Stimulated activated CD8-positive, alpha-beta memory T cell treated with anti-CD3 and anti-CD28 coated beads, Interleukin-12 subunit alpha, Interleukin-12 subunit beta, amount 100 ng/mL, for 1 hour (primary cell): ENCODE results near the gene ANKRD34A.

Experiments
- DNase-seq: peaks from one replicate; pipeline ENCODE4 v3.0.0-alpha.2; 2020; ENCODE audit warnings: low read depth

ANKRD34A gene

GRCh38 chr1:145990249-145990855, 26.0 kb upstream of the ANKRD34A start:
- DNase-seq = no peak

GRCh38 chr1:145988773-145989172, 24.4 kb upstream of the ANKRD34A start:
- DNase-seq = no peak

- no peak for DNase-seq
Observed at GRCh38 chr1:145987926-145988325, 23.6 kb upstream of the ANKRD34A start.

- no peak for DNase-seq
Observed at GRCh38 chr1:145986551-145986950, 22.2 kb upstream of the ANKRD34A start.

GRCh38 chr1:145985502-145986439, 21.4 kb upstream of the ANKRD34A start:
- no peak for DNase-seq

GRCh38 chr1:145985129-145985501, 20.7 kb upstream of the ANKRD34A start:
- DNase-seq = no peak

- no peak for DNase-seq
Observed at GRCh38 chr1:145983960-145984830, 19.8 kb upstream of the ANKRD34A start.

GRCh38 chr1:145983206-145983675, 18.9 kb upstream of the ANKRD34A start:
- DNase-seq = no peak

GRCh38 chr1:145982010-145982723, 17.8 kb upstream of the ANKRD34A start:
- DNase-seq = no peak

GRCh38 chr1:145980457-145980994, 16.2 kb upstream of the ANKRD34A start:
- no peak for DNase-seq

GRCh38 chr1:145979746-145980456, 15.5 kb upstream of the ANKRD34A start:
- DNase-seq = no peak

- peak; percentile 61 for DNase-seq
Observed at GRCh38 chr1:145978854-145979745, 14.7 kb upstream of the ANKRD34A start.

- DNase-seq = no peak
Observed at GRCh38 chr1:145978471-145978853, 14.1 kb upstream of the ANKRD34A start.

- peak; percentile 61 for DNase-seq
Observed at GRCh38 chr1:145977486-145978470, 13.4 kb upstream of the ANKRD34A start.

GRCh38 chr1:145977016-145977415, 12.6 kb upstream of the ANKRD34A start:
- DNase-seq = no peak

GRCh38 chr1:145975216-145975615, 10.8 kb upstream of the ANKRD34A start:
- DNase-seq = no peak

GRCh38 chr1:145974721-145975120, 10.3 kb upstream of the ANKRD34A start:
- DNase-seq = no peak

GRCh38 chr1:145972580-145972979, 8.2 kb upstream of the ANKRD34A start:
- DNase-seq = no peak
